LNCaP clone FGC (cell line): ENCODE results near the gene CDCP1.
A peak's percentile ranks its signal among the peaks of the same experiment; 100 is the strongest.

Experiments used
- DNase-seq: peaks from one replicate; pipeline ENCODE4 v3.0.0-alpha.2; 2011; ENCODE audit warnings: low read depth
- H3K4me3 ChIP-seq: 2 replicates; pipeline ENCODE4 v1.5.1; 2011; ENCODE audit warnings: mild to moderate bottlenecking, low read depth, low read length, control low read depth
- TF ChIP-seq, protein P1 (sequence below): IDR thresholded peaks from 2 replicates; pipeline ENCODE4 v1.5.1; 2012; ENCODE audit warnings: mild to moderate bottlenecking; ENCODE audit not compliant: control insufficient read depth, insufficient read depth; ENCODE audit errors: extremely low read depth

The CDCP1 gene

DNA sequence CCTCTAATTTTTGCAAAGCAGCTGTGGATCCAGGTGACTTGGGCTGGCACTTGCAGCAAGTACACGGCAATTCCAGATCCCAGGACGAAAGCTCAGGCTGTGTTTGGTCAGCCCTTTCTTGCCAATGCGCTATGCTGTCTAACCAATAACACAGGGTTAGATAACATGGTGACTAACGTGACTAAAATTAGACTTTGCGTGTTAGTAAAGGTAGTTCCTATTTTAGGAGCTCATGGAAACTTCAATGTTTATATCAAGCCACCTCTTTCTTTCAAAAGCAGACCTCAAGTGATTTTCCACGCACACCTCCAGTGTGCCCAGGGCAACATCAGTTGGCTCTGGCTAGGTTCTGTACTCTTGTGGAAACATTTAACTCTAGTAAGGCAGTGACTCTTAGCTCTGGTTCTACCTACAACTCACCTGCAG lies 32.5 kb downstream of the CDCP1 start:
- no peak overlapping the region for H3K4me3 ChIP-seq
- TF ChIP-seq, protein P1, sequence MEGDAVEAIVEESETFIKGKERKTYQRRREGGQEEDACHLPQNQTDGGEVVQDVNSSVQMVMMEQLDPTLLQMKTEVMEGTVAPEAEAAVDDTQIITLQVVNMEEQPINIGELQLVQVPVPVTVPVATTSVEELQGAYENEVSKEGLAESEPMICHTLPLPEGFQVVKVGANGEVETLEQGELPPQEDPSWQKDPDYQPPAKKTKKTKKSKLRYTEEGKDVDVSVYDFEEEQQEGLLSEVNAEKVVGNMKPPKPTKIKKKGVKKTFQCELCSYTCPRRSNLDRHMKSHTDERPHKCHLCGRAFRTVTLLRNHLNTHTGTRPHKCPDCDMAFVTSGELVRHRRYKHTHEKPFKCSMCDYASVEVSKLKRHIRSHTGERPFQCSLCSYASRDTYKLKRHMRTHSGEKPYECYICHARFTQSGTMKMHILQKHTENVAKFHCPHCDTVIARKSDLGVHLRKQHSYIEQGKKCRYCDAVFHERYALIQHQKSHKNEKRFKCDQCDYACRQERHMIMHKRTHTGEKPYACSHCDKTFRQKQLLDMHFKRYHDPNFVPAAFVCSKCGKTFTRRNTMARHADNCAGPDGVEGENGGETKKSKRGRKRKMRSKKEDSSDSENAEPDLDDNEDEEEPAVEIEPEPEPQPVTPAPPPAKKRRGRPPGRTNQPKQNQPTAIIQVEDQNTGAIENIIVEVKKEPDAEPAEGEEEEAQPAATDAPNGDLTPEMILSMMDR = no peak
- no peak for DNase-seq

DNA sequence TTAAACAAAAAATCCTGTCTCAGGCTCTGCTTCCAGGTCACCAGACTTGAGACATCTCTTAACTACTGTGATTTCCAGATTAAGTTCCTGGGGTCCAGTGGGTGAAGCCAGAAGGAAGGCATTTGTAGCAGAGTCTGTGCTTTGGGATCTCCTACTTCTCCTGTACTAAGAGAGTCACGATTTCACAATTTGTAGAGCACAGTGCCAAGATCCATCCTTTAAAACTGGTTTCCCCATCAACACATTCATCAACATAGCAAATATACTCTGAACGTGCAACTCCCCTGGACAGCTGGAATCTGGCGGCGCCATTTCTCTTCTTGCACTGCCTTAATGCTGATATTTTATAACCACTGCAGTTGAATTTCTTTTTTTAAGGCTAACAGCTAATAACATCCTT lies 33.2 kb downstream of the CDCP1 start:
- TF ChIP-seq, protein P1 = no peak
- no peak overlapping the region for H3K4me3 ChIP-seq
- DNase-seq = peak; percentile 19

DNA sequence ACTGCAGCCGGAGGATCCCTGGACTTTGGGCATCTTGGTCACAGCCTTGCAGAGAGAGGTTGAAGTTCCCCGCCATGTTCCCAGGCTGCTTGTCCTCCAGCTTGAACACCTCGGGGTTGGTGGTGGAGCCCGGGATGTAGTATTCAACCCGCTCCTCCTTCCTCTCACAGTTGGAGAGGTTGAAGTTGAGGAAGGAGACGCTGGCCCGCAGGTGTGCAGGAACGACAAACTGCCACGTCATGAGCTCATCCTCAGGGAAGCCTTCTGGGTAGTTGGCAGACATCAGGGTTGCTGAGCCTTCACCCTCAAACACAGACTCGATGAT lies 35.7 kb downstream of the CDCP1 start:
- DNase-seq = no peak
- H3K4me3 ChIP-seq = no peak overlapping the region
- TF ChIP-seq, protein P1 = no peak

DNA sequence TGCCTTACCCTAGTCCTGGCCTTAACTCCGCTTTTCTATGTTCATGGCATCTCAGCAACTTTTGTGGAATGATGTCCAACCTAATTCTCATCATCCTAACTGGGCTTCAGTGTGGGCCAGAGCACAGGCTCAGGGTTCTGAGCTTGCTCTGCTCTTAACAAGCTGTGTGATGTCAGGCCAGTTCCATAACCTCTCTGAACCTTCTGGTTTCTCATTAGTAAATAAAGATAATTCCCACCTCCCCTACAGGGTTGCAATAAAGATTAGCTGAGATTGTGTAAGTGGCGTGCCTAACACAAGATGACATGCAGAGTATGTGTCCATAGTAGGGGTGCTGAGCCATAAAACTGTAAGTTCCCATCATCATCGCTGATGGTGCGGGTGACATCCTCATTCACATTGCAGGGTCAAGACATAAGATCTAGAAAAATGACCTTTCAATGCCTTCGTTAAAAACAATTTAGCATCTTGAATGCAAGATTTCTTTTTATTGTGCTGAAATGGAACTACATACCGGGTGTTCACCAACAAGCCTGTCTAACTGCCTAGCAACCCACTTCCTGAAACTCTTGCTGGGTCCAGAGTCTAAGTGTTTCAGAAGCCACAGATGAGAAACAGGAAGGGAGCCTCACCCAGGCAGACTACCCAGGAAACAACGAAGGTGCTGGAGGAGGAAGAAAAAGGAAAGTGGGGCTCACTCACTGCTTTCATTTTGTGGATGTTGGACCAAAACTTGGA lies 36.2 kb downstream of the CDCP1 start:
- DNase-seq = no peak
- H3K4me3 ChIP-seq = no peak overlapping the region
- TF ChIP-seq, protein P1 = no peak

DNA sequence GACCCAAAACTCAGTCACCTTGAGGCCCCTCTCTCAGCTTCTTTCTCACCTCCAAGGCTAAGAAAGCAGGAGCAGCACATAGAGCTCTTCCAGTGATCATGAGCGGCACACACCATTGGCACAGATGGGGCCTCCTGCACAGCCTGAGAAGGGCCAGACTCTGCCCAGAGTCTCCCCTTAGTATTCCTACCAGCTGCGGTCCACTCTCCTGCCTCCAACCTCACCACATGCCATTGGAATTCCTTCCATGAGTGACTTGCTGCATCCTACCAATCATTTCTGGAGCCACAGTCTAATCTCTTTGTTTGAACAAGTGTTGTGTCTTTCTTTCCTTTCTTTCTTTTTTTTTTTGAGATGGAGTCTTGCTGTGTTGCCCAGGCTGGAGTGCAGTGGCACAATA lies 39.3 kb downstream of the CDCP1 start:
- TF ChIP-seq, protein P1 = no peak
- H3K4me3 ChIP-seq = no peak overlapping the region
- no peak for DNase-seq

DNA sequence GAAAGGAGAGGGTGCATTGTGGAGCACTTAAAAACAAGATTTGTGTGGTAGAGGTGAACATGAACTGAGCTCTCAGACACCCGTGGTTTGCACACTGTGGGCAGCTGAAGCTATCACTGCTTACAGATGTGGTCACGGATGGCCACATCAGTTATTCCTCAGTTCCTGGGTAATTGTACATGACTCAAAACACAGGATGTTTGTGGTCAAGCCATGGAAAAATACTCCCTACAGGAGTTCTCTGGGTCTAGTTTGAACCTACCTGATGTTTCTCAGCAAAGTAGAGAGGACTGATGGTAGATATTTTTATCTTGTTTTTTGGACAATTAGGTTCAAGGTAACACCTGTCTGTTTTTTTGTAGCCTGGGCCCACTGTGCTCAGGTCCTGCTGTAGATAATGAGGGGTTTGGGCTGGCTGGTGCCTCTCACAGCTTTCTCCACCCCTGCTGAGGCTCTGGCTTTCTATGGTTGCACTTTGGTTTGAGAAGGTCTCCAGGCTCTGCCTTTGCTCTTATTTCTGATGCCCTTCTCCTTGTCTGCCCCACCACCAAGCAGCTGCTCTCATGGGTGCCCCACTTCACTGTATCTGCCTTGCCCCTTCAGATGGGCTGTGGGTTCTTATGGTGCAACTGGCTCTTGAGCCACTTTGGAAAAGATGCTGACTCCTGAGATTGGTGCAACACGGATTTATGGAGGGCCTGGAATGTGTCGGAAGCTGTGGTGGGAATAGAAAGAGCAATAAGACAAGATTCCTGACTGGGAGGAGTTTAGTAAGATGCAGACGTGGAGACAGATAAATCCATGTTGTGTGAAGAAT lies 40.1 kb downstream of the CDCP1 start:
- TF ChIP-seq, protein P1 = no peak
- DNase-seq = no peak
- no peak overlapping the region for H3K4me3 ChIP-seq
